ENCODE results near the gene RBMS3. TPM values are rescaled to one million over a fixed set of nuclear protein-coding genes. Genes with fewer than 3 reads are reported as not detected.

The RBMS3 gene
- total and polyA plus RNA-seq, 2 experiments from 2014 or later, result 3.2 to 7.4 TPM

DNA sequence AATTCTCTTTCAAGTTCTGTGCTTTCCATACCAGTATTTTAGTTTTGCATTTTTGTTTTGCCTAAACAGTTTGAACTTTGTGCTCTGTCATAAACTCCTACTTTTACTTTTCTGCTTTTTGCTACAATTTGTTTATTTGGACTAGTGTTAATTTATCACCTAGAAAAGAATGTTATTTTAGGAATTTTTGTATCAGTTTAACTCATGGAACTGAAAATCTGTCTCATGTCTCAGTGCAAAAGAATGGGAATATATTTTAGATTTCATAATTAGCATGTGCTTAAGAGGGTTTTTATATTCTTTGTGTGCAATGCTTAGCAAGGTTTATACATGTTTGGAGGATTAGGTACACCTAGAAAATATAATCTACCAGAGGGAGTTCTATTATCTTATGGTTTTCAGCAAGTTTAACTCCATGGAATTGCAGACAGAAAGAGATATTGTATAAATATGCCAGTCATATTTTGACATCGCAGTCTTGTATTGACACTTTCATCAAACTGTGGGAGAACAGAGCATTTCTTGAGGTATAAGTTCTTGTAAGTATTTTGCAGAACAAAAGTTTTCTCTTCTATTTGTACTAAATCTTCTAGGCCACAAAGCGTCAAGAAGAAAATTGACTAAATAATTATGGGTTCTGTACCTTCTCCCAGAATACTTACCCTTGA, 409.9 kb downstream of the RBMS3 start:
- Mint-ChIP-seq H3K9me3 (no peaks in the 10 kb centered on the region), H3K4me1 (peaks cover 27% of the 10 kb centered on the region), H3K27ac (no peak overlapping the region), H3K36me3 (ENCODE audit: low read depth) (no peaks in the 10 kb centered on the region), H3K27me3 (ENCODE audit: insufficient read depth, low read depth, poor library complexity) (no peaks in the 10 kb centered on the region), H3K4me3 (no peak overlapping the region)
- DNase-seq (ENCODE audit: low spot score) (no peak), ATAC-seq (no peak)
- Histone ChIP-seq H4K20me1 (replicated peaks; ENCODE audit: insufficient read depth) (no peaks in the 10 kb centered on the region), H3K4me3 (no peak overlapping the region), H3K27ac (ENCODE audit: low read depth) (no peak overlapping the region), H3K36me3 (ENCODE audit: insufficient read depth) (no peaks in the 10 kb centered on the region), H3K4me1 (ENCODE audit: insufficient read depth) (peaks cover 17% of the 10 kb centered on the region; the same call in 1 of the 2 replicates), H3F3A (replicated peaks; ENCODE audit: low read depth) (no peaks in the 10 kb centered on the region), H3K79me2 (replicated peaks; ENCODE audit: insufficient read depth) (no peaks in the 10 kb centered on the region), H2AFZ (no peak overlapping the region), H3K9me2 (ENCODE audit: insufficient read depth) (no peaks in the 10 kb centered on the region), H3K27me3 (ENCODE audit: insufficient read depth) (no peaks in the 10 kb centered on the region), H3K4me2 (no peak overlapping the region)
- TF ChIP-seq, protein P1, sequence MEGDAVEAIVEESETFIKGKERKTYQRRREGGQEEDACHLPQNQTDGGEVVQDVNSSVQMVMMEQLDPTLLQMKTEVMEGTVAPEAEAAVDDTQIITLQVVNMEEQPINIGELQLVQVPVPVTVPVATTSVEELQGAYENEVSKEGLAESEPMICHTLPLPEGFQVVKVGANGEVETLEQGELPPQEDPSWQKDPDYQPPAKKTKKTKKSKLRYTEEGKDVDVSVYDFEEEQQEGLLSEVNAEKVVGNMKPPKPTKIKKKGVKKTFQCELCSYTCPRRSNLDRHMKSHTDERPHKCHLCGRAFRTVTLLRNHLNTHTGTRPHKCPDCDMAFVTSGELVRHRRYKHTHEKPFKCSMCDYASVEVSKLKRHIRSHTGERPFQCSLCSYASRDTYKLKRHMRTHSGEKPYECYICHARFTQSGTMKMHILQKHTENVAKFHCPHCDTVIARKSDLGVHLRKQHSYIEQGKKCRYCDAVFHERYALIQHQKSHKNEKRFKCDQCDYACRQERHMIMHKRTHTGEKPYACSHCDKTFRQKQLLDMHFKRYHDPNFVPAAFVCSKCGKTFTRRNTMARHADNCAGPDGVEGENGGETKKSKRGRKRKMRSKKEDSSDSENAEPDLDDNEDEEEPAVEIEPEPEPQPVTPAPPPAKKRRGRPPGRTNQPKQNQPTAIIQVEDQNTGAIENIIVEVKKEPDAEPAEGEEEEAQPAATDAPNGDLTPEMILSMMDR (conservative IDR thresholded peaks at IDR 0.05; ENCODE audit: low read depth in 2 of 2), result no peak
- TF ChIP-seq STAT1 (IDR thresholded peaks at IDR 0.05; ENCODE audit: unreplicated experiment), result no peak
- no peak for TF ChIP-seq JUNB (IDR thresholded peaks at IDR 0.05; ENCODE audit: unreplicated experiment)
- TF ChIP-seq, protein P2, sequence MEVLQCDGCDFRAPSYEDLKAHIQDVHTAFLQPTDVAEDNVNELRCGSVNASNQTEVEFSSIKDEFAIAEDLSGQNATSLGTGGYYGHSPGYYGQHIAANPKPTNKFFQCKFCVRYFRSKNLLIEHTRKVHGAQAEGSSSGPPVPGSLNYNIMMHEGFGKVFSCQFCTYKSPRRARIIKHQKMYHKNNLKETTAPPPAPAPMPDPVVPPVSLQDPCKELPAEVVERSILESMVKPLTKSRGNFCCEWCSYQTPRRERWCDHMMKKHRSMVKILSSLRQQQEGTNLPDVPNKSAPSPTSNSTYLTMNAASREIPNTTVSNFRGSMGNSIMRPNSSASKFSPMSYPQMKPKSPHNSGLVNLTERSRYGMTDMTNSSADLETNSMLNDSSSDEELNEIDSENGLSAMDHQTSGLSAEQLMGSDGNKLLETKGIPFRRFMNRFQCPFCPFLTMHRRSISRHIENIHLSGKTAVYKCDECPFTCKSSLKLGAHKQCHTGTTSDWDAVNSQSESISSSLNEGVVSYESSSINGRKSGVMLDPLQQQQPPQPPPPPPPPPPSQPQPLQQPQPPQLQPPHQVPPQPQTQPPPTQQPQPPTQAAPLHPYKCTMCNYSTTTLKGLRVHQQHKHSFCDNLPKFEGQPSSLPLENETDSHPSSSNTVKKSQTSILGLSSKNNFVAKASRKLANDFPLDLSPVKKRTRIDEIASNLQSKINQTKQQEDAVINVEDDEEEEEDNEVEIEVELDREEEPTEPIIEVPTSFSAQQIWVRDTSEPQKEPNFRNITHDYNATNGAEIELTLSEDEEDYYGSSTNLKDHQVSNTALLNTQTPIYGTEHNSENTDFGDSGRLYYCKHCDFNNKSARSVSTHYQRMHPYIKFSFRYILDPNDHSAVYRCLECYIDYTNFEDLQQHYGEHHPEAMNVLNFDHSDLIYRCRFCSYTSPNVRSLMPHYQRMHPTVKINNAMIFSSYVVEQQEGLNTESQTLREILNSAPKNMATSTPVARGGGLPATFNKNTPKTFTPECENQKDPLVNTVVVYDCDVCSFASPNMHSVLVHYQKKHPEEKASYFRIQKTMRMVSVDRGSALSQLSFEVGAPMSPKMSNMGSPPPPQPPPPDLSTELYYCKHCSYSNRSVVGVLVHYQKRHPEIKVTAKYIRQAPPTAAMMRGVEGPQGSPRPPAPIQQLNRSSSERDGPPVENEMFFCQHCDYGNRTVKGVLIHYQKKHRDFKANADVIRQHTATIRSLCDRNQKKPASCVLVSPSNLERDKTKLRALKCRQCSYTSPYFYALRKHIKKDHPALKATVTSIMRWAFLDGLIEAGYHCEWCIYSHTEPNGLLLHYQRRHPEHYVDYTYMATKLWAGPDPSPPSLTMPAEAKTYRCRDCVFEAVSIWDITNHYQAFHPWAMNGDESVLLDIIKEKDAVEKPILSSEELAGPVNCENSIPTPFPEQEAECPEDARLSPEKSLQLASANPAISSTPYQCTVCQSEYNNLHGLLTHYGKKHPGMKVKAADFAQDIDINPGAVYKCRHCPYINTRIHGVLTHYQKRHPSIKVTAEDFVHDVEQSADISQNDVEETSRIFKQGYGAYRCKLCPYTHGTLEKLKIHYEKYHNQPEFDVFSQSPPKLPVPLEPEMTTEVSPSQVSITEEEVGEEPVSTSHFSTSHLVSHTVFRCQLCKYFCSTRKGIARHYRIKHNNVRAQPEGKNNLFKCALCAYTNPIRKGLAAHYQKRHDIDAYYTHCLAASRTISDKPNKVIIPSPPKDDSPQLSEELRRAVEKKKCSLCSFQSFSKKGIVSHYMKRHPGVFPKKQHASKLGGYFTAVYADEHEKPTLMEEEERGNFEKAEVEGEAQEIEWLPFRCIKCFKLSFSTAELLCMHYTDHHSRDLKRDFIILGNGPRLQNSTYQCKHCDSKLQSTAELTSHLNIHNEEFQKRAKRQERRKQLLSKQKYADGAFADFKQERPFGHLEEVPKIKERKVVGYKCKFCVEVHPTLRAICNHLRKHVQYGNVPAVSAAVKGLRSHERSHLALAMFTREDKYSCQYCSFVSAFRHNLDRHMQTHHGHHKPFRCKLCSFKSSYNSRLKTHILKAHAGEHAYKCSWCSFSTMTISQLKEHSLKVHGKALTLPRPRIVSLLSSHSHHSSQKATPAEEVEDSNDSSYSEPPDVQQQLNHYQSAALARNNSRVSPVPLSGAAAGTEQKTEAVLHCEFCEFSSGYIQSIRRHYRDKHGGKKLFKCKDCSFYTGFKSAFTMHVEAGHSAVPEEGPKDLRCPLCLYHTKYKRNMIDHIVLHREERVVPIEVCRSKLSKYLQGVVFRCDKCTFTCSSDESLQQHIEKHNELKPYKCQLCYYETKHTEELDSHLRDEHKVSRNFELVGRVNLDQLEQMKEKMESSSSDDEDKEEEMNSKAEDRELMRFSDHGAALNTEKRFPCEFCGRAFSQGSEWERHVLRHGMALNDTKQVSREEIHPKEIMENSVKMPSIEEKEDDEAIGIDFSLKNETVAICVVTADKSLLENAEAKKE (CRISPR knock-in tag; IDR thresholded peaks at IDR 0.05), result no peak
- no peak for TF ChIP-seq EZH2phosphoT487 (IDR thresholded peaks at IDR 0.05; ENCODE audit: unreplicated experiment)
- TF ChIP-seq, protein P3, sequence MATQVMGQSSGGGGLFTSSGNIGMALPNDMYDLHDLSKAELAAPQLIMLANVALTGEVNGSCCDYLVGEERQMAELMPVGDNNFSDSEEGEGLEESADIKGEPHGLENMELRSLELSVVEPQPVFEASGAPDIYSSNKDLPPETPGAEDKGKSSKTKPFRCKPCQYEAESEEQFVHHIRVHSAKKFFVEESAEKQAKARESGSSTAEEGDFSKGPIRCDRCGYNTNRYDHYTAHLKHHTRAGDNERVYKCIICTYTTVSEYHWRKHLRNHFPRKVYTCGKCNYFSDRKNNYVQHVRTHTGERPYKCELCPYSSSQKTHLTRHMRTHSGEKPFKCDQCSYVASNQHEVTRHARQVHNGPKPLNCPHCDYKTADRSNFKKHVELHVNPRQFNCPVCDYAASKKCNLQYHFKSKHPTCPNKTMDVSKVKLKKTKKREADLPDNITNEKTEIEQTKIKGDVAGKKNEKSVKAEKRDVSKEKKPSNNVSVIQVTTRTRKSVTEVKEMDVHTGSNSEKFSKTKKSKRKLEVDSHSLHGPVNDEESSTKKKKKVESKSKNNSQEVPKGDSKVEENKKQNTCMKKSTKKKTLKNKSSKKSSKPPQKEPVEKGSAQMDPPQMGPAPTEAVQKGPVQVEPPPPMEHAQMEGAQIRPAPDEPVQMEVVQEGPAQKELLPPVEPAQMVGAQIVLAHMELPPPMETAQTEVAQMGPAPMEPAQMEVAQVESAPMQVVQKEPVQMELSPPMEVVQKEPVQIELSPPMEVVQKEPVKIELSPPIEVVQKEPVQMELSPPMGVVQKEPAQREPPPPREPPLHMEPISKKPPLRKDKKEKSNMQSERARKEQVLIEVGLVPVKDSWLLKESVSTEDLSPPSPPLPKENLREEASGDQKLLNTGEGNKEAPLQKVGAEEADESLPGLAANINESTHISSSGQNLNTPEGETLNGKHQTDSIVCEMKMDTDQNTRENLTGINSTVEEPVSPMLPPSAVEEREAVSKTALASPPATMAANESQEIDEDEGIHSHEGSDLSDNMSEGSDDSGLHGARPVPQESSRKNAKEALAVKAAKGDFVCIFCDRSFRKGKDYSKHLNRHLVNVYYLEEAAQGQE (IDR thresholded peaks at IDR 0.05; ENCODE audit: unreplicated experiment), result no peak
- TF ChIP-seq ZNF114 (CRISPR knock-in tag; IDR thresholded peaks at IDR 0.05), result no peak
- no peak for TF ChIP-seq EZH2 (IDR thresholded peaks at IDR 0.05; ENCODE audit: low read depth, unreplicated experiment)
- no peak for TF ChIP-seq POLR2AphosphoS5 (IDR thresholded peaks at IDR 0.05; ENCODE audit: low read depth)
- TF ChIP-seq NANOG (IDR thresholded peaks at IDR 0.05; ENCODE audit: borderline replicate concordance), result no peak
- no peak for TF ChIP-seq ZNF331 (CRISPR knock-in tag; IDR thresholded peaks at IDR 0.05; ENCODE audit: low read depth)
- TF ChIP-seq, protein P4, sequence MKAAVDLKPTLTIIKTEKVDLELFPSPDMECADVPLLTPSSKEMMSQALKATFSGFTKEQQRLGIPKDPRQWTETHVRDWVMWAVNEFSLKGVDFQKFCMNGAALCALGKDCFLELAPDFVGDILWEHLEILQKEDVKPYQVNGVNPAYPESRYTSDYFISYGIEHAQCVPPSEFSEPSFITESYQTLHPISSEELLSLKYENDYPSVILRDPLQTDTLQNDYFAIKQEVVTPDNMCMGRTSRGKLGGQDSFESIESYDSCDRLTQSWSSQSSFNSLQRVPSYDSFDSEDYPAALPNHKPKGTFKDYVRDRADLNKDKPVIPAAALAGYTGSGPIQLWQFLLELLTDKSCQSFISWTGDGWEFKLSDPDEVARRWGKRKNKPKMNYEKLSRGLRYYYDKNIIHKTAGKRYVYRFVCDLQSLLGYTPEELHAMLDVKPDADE (IDR thresholded peaks at IDR 0.05), result no peak
- no peak for TF ChIP-seq CREB1 (CRISPR knock-in tag; IDR thresholded peaks at IDR 0.05; ENCODE audit: low read depth)
